ENCODE results near the gene GSTM1.
"Not testable (repeated sequence)": the region's sequence is repeated elsewhere in the genome, so short reads cannot be mapped to it uniquely, and the experiment has no call there.

Gene GSTM1

GRCh38 chr1:109660691-109661026 is 27.0 kb upstream of the GSTM1 start:
- not testable (repeated sequence) for DNase-seq

- DNase-seq, result no peak
Measured at GRCh38 chr1:109661391-109661790, 26.2 kb upstream of the GSTM1 start.

GRCh38 chr1:109664671-109665070 is 22.9 kb upstream of the GSTM1 start:
- DNase-seq, result no peak

- no peak for DNase-seq
Measured at GRCh38 chr1:109667452-109668122, 20.0 kb upstream of the GSTM1 start, which contains the start of gene GSTM2. GSTM2 (plus strand) TSS chr1:109668057; CDS start chr1:109668116, 59 bp downstream.

GRCh38 chr1:109668123-109668775 is 19.4 kb upstream of the GSTM1 start:
- DNase-seq, result no peak

- no peak for DNase-seq
Measured at GRCh38 chr1:109669246-109669948, 18.2 kb upstream of the GSTM1 start.

GRCh38 chr1:109669949-109670302 is 17.7 kb upstream of the GSTM1 start:
- not testable (repeated sequence) for DNase-seq

GRCh38 chr1:109671067-109671466 is 16.6 kb upstream of the GSTM1 start:
- no peak for DNase-seq

- not testable (repeated sequence) for DNase-seq
Measured at GRCh38 chr1:109673861-109674260, 13.8 kb upstream of the GSTM1 start.

- DNase-seq, result not testable (repeated sequence)
Measured at GRCh38 chr1:109676683-109677381, 10.8 kb upstream of the GSTM1 start.

GRCh38 chr1:109677459-109677858 is 10.2 kb upstream of the GSTM1 start:
- no peak for DNase-seq

- DNase-seq, result not testable (repeated sequence)
Measured at GRCh38 chr1:109678637-109679036, 9.0 kb upstream of the GSTM1 start.

- not testable (repeated sequence) for DNase-seq
Measured at GRCh38 chr1:109684777-109685176, 2.8 kb upstream of the GSTM1 start.

- DNase-seq, result not testable (repeated sequence)
Measured at GRCh38 chr1:109685399-109685798, 2.2 kb upstream of the GSTM1 start.

GRCh38 chr1:109685890-109686289 is 1.7 kb upstream of the GSTM1 start:
- not testable (repeated sequence) for DNase-seq

GRCh38 chr1:109687109-109687508 is 508 bp upstream of the GSTM1 start:
- not testable (repeated sequence) for DNase-seq

- no peak for DNase-seq
Measured at GRCh38 chr1:109689844-109690405, 2.3 kb downstream of the GSTM1 start.

- DNase-seq, result no peak
Measured at GRCh38 chr1:109691759-109692158, 4.1 kb downstream of the GSTM1 start.

- DNase-seq, result not testable (repeated sequence)
Measured at GRCh38 chr1:109694400-109694799, 6.8 kb downstream of the GSTM1 start.

GRCh38 chr1:109695138-109695537 is 7.5 kb downstream of the GSTM1 start:
- DNase-seq, result not testable (repeated sequence)

GRCh38 chr1:109697066-109697465 is 9.4 kb downstream of the GSTM1 start:
- no peak for DNase-seq

- not testable (repeated sequence) for DNase-seq
Measured at GRCh38 chr1:109697861-109698260, 10.2 kb downstream of the GSTM1 start.

- not testable (repeated sequence) for DNase-seq
Measured at GRCh38 chr1:109702940-109703339, 15.3 kb downstream of the GSTM1 start.
